ENCODE data around the gene CER1.

The CER1 gene

DNA sequence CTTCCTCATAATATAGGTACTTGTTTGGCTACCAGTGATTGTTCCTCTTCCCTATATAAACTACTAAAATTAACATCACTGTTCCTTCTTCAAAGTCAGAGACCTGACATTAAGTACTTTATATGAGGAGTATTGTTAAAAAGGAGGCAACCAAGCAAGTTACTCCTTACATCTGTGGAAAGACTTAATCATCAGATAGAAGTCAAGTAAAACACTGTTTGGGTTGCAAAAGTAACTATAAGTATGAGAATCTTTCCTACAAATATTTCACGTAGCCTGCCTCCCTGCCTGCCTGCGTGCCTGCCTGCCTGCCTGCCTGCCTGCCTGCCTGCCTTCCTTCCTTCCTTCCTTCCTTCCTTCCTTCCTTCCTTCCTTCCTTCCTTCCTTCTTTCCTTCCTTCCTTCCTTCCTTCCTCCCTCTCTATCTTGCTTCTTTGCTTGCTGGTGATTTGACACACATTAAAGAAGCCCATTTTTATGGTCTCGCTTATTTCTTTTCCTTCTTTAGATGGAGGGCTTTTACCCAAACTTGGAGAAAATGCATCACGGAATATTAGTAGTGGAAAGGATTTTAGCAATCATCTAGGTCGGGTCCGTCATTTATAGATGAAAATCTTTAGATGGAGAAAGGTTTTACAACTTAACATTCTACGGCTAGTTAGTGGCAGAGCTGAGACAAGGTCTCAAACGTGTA, 3.2 kb downstream of the CER1 start:
- no peak for TF ChIP-seq ZFX (IDR thresholded peaks at IDR 0.05; ENCODE audit: borderline replicate concordance)
- TF ChIP-seq CTCF (IDR thresholded peaks at IDR 0.05), result no peak
- no peak overlapping the region for H3K27ac ChIP-seq

- TF ChIP-seq CTCF (IDR thresholded peaks at IDR 0.05), result no peak
- TF ChIP-seq ZFX (IDR thresholded peaks at IDR 0.05; ENCODE audit: borderline replicate concordance), result no peak
- H3K27ac ChIP-seq, result no peak overlapping the region
Observed at GRCh38 chr9:14715102-14715501, 7.4 kb downstream of the CER1 start.

GRCh38 chr9:14713187-14713767, 9.3 kb downstream of the CER1 start:
- H3K27ac ChIP-seq, result no peak overlapping the region
- TF ChIP-seq CTCF (IDR thresholded peaks at IDR 0.05) (no peak), ZFX (IDR thresholded peaks at IDR 0.05; ENCODE audit: borderline replicate concordance) (no peak)

GRCh38 chr9:14710804-14711203, 11.7 kb downstream of the CER1 start:
- no peak for TF ChIP-seq ZFX (IDR thresholded peaks at IDR 0.05; ENCODE audit: borderline replicate concordance)
- TF ChIP-seq CTCF (IDR thresholded peaks at IDR 0.05), result no peak
- H3K27ac ChIP-seq, result no peak overlapping the region

DNA sequence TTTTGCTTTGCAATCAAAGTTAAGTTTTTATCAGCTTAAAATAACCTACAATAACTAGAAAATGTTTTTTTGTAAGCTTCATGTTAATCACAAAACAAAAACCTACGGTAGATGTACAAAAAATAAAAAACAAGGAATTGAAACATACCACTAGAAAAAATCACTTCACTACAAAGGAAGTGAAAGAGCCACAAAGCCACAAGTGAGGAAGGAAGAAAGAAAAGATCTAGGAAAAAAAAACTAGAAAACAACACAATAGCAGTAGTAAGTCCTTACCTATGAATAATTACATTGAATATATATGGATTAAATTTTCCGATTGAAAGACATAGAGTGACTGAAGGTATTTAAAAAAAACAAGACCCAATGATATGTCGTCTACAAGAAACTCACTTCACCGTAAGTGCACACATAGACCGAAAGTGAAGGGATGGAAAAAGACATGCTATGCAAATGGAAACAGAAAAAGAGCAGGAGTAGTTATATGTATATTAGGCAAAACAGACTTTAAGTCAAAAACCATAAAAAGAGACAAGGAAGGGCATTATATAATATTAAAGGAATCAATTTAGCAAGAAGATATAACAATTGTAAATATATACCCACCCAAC, 15.9 kb downstream of the CER1 start:
- no peak overlapping the region for H3K27ac ChIP-seq
- TF ChIP-seq CTCF (IDR thresholded peaks at IDR 0.05) (no peak), ZFX (IDR thresholded peaks at IDR 0.05; ENCODE audit: borderline replicate concordance) (no peak)

DNA sequence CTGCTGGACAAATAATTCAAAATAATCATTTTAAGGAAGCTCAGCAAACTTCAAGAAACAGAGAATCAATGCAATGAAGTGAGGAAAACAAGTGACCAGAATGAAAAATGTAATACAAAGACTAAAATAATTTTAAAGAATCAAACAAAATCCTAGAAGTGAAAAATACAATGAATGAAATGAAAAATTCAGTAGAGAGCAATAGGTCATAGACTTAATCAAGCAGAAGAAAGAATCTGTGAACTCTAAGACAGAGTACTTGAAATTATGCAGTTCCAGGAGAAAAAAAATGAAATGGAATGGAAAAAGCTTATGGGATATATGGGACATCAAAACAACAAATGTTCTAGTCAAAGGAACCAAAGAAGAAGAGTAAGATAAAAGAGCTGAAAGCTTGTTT, 17.5 kb downstream of the CER1 start:
- no peak overlapping the region for H3K27ac ChIP-seq
- no peak for TF ChIP-seq ZFX (IDR thresholded peaks at IDR 0.05; ENCODE audit: borderline replicate concordance)

GRCh38 chr9:14704281-14704680, 18.3 kb downstream of the CER1 start:
- TF ChIP-seq ZFX (IDR thresholded peaks at IDR 0.05; ENCODE audit: borderline replicate concordance) (no peak), CTCF (IDR thresholded peaks at IDR 0.05) (no peak)
- no peak overlapping the region for H3K27ac ChIP-seq

Data from 22Rv1 (cell line).